WTC11 (cell line): Measurements from ENCODE around the gene MEDAG. TPM values are rescaled to one million over a fixed set of nuclear protein-coding genes. Genes with fewer than 3 reads are reported as not detected.

Experiments
- ATAC-seq: fragments of 200-7000 bp; cut with Tn5 transposase; 2 replicates; pipeline ENCODE4 v1.10.0; 2021; ENCODE audit warnings: mild to moderate bottlenecking, moderate library complexity
- CTCF ChIA-PET: fragments of 300-600 bp; sonication (Branson Sonifier 250); formaldehyde crosslinking; loops from one replicate; lab custom pipeline; 2021; ENCODE audit warnings: antibody characterized with exemption; lab: Charles Lee
- POLR2A ChIA-PET: fragments of 350-600 bp; sonication (Branson Sonifier 250); formaldehyde crosslinking; loops from one replicate; lab custom pipeline; 2021; ENCODE audit warnings: antibody characterized with exemption; lab: Charles Lee
- DNase-seq: peaks from one replicate; pipeline ENCODE4 v3.0.0; 2021; ENCODE audit warnings: low spot score
- H3K27ac Mint-ChIP-seq: 2 replicates; pipeline ENCODE4 v1.8.0; 2021; ENCODE audit warnings: mixed read lengths
- H3K27me3 Mint-ChIP-seq: 2 replicates; pipeline ENCODE4 v1.8.0; 2021; ENCODE audit warnings: low read depth, mild to moderate bottlenecking, moderate library complexity, mixed read lengths
- H3K36me3 Mint-ChIP-seq: 2 replicates; pipeline ENCODE4 v1.8.0; 2021; ENCODE audit warnings: mixed read lengths
- H3K4me1 Mint-ChIP-seq: 2 replicates; pipeline ENCODE4 v1.8.0; 2022; ENCODE audit warnings: mixed read lengths
- H3K4me3 Mint-ChIP-seq: 2 replicates; pipeline ENCODE4 v1.8.0; 2021; ENCODE audit warnings: mild to moderate bottlenecking, moderate library complexity, mixed read lengths
- H3K9me3 Mint-ChIP-seq: 2 replicates; pipeline ENCODE4 v1.8.0; 2021; ENCODE audit warnings: mixed read lengths
- CREB1 ChIP-seq: sonication (generic); formaldehyde crosslinking; IDR thresholded peaks from 2 replicates; pipeline ENCODE4 v1.8.0; 2023; ENCODE audit warnings: mild to moderate bottlenecking, missing genetic modification reagents
- FOXJ3 ChIP-seq: sonication (generic); formaldehyde crosslinking; IDR thresholded peaks from 2 replicates; pipeline ENCODE4 v1.9.0; 2021; ENCODE audit warnings: missing genetic modification reagents, mild to moderate bottlenecking, borderline replicate concordance
- KAT7 ChIP-seq: sonication (generic); formaldehyde crosslinking; IDR thresholded peaks from 2 replicates; pipeline ENCODE4 v1.8.1; 2023; ENCODE audit warnings: missing genetic modification reagents, mild to moderate bottlenecking, borderline replicate concordance
- MYBL2 ChIP-seq: sonication (generic); formaldehyde crosslinking; IDR thresholded peaks from 2 replicates; pipeline ENCODE4 v1.8.1; 2023; ENCODE audit warnings: mild to moderate bottlenecking, moderate library complexity, missing genetic modification reagents
- NFYB ChIP-seq: sonication (generic); formaldehyde crosslinking; conservative IDR thresholded peaks from 2 replicates; pipeline ENCODE4 v1.8.0; 2022; ENCODE audit warnings: low read depth, missing genetic modification reagents
- NR1H2 ChIP-seq: sonication (generic); formaldehyde crosslinking; IDR thresholded peaks from 2 replicates; pipeline ENCODE4 v1.9.0; 2021; ENCODE audit warnings: mild to moderate bottlenecking, moderate library complexity, missing genetic modification reagents
- ZNF232 ChIP-seq: sonication (generic); formaldehyde crosslinking; IDR thresholded peaks from 2 replicates; pipeline ENCODE4 v1.8.0; 2022; ENCODE audit warnings: mild to moderate bottlenecking, missing genetic modification reagents
- ZNF423 ChIP-seq: fragments of 250-450 bp; sonication (Bioruptor Pico); IDR thresholded peaks from 2 replicates; pipeline ENCODE4 v2.1.2; 2022; ENCODE audit warnings: mild to moderate bottlenecking, moderate library complexity
- total RNA-seq: library from RNA; stranded (reverse); gene quantifications from 3 replicates; pipeline ENCODE4 v1.2.3, GENCODE V29; 2021
- TF ChIP-seq, protein P1 (sequence below): fragments of 200-600 bp; IDR thresholded peaks from 2 replicates; pipeline ENCODE4 v1.8.0; 2022; ENCODE audit warnings: antibody characterized with exemption
- TF ChIP-seq, protein P2 (sequence below): sonication (generic); formaldehyde crosslinking; IDR thresholded peaks from 2 replicates; pipeline ENCODE4 v1.8.0; 2023; ENCODE audit warnings: missing genetic modification reagents, mild to moderate bottlenecking, borderline replicate concordance
- TF ChIP-seq, protein P3 (sequence below): sonication (generic); formaldehyde crosslinking; IDR thresholded peaks from 2 replicates; pipeline ENCODE4 v1.8.1; 2022; ENCODE audit warnings: low read depth, mild to moderate bottlenecking, moderate library complexity, missing genetic modification reagents, borderline replicate concordance
- TF ChIP-seq, protein P4 (sequence below): fragments of 250-450 bp; sonication (Bioruptor Pico); IDR thresholded peaks from 2 replicates; pipeline ENCODE4 v1.9.0; 2021; ENCODE audit warnings: mild to moderate bottlenecking, borderline replicate concordance

The MEDAG gene
- total RNA-seq, 1 experiment from 2014 or later, result 2.1 TPM

DNA sequence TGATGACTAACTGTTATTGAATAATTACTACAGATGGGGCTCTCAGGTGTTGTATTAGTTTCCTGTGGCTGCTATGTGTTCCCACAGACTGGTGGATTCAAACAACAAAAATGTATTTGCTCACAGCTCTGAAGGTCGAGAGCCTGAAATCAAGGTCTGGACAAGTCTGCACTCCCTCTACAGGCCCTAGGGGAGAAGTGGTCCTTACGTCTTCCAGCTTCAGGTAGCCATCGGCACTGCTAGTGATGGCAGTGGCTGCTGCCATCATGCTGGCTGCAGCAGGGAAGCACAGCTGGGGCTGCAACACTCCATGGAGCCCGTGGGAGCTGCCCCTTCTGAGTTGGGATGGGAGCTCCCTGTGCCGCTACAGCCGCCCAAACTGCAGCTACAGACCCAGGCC, 28.3 kb downstream of the MEDAG start:
- DNase-seq (peak; percentile 35), ATAC-seq (peak; percentile 70)
- Mint-ChIP-seq H3K4me3 (no peak overlapping the region), H3K27me3 (peaks cover 30% of the 10 kb centered on the region), H3K9me3 (peaks cover 18% of the 10 kb centered on the region), H3K36me3 (no peaks in the 10 kb centered on the region), H3K27ac (no peak overlapping the region), H3K4me1 (peaks cover 17% of the 10 kb centered on the region)
- ChIA-PET POLR2A (interaction anchor here (1.4 kb wide), 1 partner anchor 92 kb away, joined by 3 read pairs; no protein-coding TSS in a partner anchor), CTCF (interaction anchor here (0.7 to 3.0 kb wide), 15 partner anchors 15 to 129 kb away, joined by 3 to 13 read pairs (median 6); partner anchors contain the start of gene MEDAG)
- no peak for TF ChIP-seq KAT7 (CRISPR knock-in tag)
- TF ChIP-seq, protein P1, sequence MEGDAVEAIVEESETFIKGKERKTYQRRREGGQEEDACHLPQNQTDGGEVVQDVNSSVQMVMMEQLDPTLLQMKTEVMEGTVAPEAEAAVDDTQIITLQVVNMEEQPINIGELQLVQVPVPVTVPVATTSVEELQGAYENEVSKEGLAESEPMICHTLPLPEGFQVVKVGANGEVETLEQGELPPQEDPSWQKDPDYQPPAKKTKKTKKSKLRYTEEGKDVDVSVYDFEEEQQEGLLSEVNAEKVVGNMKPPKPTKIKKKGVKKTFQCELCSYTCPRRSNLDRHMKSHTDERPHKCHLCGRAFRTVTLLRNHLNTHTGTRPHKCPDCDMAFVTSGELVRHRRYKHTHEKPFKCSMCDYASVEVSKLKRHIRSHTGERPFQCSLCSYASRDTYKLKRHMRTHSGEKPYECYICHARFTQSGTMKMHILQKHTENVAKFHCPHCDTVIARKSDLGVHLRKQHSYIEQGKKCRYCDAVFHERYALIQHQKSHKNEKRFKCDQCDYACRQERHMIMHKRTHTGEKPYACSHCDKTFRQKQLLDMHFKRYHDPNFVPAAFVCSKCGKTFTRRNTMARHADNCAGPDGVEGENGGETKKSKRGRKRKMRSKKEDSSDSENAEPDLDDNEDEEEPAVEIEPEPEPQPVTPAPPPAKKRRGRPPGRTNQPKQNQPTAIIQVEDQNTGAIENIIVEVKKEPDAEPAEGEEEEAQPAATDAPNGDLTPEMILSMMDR, result peak; percentile 18; the same call in 1 of the 2 replicates

DNA sequence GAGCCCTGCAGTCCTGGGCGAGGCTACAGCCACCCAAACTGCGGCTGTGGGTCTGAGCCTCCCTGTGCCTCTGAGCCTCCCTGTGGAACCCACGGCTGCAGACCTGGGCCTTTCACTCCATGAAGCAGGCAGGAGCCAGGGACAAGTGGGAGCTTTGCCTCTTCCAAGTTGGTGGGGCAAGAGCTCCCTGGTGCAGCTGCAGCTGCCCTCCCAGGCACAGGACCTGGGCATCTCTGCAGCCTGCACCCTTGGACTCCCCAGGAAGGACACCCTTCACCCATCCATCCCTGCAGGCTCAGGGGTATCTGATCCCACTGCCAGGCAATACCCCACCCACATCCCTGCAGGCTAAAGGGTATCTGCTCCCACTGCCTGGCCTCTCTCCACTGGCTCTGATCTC, 28.7 kb downstream of the MEDAG start:
- ChIA-PET CTCF (interaction anchor here (0.7 to 3.0 kb wide), 14 partner anchors 15 to 130 kb away, joined by 3 to 13 read pairs (median 6); partner anchors contain the start of gene MEDAG), POLR2A (interaction anchor here (1.4 kb wide), 1 partner anchor 91 kb away, joined by 3 read pairs; no protein-coding TSS in a partner anchor)
- Mint-ChIP-seq H3K4me1 (peaks cover 16% of the 10 kb centered on the region), H3K27me3 (peaks cover 30% of the 10 kb centered on the region), H3K27ac (no peak overlapping the region), H3K4me3 (no peak overlapping the region), H3K36me3 (no peaks in the 10 kb centered on the region), H3K9me3 (peaks cover 18% of the 10 kb centered on the region)
- DNase-seq (no peak), ATAC-seq (no peak)
- no peak for TF ChIP-seq MYBL2 (CRISPR knock-in tag)
- TF ChIP-seq, protein P2, sequence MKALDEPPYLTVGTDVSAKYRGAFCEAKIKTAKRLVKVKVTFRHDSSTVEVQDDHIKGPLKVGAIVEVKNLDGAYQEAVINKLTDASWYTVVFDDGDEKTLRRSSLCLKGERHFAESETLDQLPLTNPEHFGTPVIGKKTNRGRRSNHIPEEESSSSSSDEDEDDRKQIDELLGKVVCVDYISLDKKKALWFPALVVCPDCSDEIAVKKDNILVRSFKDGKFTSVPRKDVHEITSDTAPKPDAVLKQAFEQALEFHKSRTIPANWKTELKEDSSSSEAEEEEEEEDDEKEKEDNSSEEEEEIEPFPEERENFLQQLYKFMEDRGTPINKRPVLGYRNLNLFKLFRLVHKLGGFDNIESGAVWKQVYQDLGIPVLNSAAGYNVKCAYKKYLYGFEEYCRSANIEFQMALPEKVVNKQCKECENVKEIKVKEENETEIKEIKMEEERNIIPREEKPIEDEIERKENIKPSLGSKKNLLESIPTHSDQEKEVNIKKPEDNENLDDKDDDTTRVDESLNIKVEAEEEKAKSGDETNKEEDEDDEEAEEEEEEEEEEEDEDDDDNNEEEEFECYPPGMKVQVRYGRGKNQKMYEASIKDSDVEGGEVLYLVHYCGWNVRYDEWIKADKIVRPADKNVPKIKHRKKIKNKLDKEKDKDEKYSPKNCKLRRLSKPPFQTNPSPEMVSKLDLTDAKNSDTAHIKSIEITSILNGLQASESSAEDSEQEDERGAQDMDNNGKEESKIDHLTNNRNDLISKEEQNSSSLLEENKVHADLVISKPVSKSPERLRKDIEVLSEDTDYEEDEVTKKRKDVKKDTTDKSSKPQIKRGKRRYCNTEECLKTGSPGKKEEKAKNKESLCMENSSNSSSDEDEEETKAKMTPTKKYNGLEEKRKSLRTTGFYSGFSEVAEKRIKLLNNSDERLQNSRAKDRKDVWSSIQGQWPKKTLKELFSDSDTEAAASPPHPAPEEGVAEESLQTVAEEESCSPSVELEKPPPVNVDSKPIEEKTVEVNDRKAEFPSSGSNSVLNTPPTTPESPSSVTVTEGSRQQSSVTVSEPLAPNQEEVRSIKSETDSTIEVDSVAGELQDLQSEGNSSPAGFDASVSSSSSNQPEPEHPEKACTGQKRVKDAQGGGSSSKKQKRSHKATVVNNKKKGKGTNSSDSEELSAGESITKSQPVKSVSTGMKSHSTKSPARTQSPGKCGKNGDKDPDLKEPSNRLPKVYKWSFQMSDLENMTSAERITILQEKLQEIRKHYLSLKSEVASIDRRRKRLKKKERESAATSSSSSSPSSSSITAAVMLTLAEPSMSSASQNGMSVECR (CRISPR knock-in tag), result no peak
- TF ChIP-seq, protein P3, sequence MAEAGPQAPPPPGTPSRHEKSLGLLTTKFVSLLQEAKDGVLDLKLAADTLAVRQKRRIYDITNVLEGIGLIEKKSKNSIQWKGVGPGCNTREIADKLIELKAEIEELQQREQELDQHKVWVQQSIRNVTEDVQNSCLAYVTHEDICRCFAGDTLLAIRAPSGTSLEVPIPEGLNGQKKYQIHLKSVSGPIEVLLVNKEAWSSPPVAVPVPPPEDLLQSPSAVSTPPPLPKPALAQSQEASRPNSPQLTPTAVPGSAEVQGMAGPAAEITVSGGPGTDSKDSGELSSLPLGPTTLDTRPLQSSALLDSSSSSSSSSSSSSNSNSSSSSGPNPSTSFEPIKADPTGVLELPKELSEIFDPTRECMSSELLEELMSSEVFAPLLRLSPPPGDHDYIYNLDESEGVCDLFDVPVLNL (CRISPR knock-in tag), result no peak
- no peak for TF ChIP-seq ZNF423 (CRISPR knock-in tag)
- TF ChIP-seq NR1H2, result no peak
- TF ChIP-seq CREB1 (CRISPR knock-in tag), result no peak
- no peak for TF ChIP-seq NFYB
- TF ChIP-seq, protein P4, sequence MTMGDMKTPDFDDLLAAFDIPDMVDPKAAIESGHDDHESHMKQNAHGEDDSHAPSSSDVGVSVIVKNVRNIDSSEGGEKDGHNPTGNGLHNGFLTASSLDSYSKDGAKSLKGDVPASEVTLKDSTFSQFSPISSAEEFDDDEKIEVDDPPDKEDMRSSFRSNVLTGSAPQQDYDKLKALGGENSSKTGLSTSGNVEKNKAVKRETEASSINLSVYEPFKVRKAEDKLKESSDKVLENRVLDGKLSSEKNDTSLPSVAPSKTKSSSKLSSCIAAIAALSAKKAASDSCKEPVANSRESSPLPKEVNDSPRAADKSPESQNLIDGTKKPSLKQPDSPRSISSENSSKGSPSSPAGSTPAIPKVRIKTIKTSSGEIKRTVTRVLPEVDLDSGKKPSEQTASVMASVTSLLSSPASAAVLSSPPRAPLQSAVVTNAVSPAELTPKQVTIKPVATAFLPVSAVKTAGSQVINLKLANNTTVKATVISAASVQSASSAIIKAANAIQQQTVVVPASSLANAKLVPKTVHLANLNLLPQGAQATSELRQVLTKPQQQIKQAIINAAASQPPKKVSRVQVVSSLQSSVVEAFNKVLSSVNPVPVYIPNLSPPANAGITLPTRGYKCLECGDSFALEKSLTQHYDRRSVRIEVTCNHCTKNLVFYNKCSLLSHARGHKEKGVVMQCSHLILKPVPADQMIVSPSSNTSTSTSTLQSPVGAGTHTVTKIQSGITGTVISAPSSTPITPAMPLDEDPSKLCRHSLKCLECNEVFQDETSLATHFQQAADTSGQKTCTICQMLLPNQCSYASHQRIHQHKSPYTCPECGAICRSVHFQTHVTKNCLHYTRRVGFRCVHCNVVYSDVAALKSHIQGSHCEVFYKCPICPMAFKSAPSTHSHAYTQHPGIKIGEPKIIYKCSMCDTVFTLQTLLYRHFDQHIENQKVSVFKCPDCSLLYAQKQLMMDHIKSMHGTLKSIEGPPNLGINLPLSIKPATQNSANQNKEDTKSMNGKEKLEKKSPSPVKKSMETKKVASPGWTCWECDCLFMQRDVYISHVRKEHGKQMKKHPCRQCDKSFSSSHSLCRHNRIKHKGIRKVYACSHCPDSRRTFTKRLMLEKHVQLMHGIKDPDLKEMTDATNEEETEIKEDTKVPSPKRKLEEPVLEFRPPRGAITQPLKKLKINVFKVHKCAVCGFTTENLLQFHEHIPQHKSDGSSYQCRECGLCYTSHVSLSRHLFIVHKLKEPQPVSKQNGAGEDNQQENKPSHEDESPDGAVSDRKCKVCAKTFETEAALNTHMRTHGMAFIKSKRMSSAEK (CRISPR knock-in tag), result no peak
- no peak for TF ChIP-seq FOXJ3 (CRISPR knock-in tag)
- TF ChIP-seq ZNF232 (CRISPR knock-in tag), result no peak
